HCT116 (cell line): ENCODE measurements around the gene MAP3K6. TPM values are rescaled to one million over a fixed set of nuclear protein-coding genes. Genes with fewer than 3 reads are reported as not detected.

Source experiments
- ATAC-seq: fragments of 200-7000 bp; cut with Tn5 transposase; 2 replicates; pipeline ENCODE4 v1.9.1; 2020; ENCODE audit warnings: mild to moderate bottlenecking, moderate library complexity
- BruUV-seq: library from RNA; stranded (reverse); fragments of 400-500 nt; replicated peaks from 2 replicates; lab custom pipeline; 2021; lab: Mats Ljungman, UMichigan
- CTCF ChIA-PET: fragments of 300-600 bp; sonication (Branson Sonifier 250); formaldehyde crosslinking; loops from one replicate; lab custom pipeline; 2021; ENCODE audit warnings: antibody characterized with exemption; lab: Charles Lee
- POLR2A ChIA-PET: fragments of 300-600, 350-600 bp; sonication (Branson Sonifier 250); formaldehyde crosslinking; loops from one replicate; lab custom pipeline; 2021; ENCODE audit warnings: antibody characterized with exemption; lab: Charles Lee
- RAD21 ChIA-PET, 2 experiments: fragments of 300-600 bp; sonication (Branson Sonifier 250); formaldehyde crosslinking; loops; one replicate each; lab custom pipeline; 2023; ENCODE audit warnings: low total read pairs in 2 of 2; ENCODE audit not compliant: uncharacterized antibody in 2 of 2, unreplicated experiment in 2 of 2, low non-redundant PET in 1 of 2; lab: Charles Lee
- DNase-seq: peaks from one replicate; pipeline ENCODE4 v3.0.0-alpha.2; 2010; ENCODE audit warnings: low read depth, low spot score
- H2AFZ ChIP-seq: fragments of 200-600 bp; shearing (Covaris generic), sonication (generic); 2 replicates; pipeline ENCODE4 v1.6.1; 2017; ENCODE audit warnings: low read depth, mixed run types, mixed read lengths, antibody characterized with exemption, low read length; ENCODE audit not compliant: poor library complexity, severe bottlenecking
- H3K27ac ChIP-seq: 2 replicates; pipeline ENCODE4 v1.5.1; 2012; ENCODE audit warnings: low read depth, low read length
- H3K27me3 ChIP-seq: fragments of 200-600 bp; sonication (generic); 2 replicates; pipeline ENCODE4 v1.6.1; 2016; ENCODE audit warnings: mixed run types, low read length, mixed read lengths; ENCODE audit not compliant: insufficient read depth
- H3K36me3 ChIP-seq, 2 experiments: fragments of 200-500 bp in 1 of 2; fragments of 200-600 bp in 1 of 2; sonication (Bioruptor generic) in 1 of 2; sonication (generic) in 1 of 2; 2 replicates each; pipeline versions ENCODE4 v1.5.1 to v1.6.1; 2014 to 2016; ENCODE audit warnings: low read length in 2 of 2, inconsistent platforms in 1 of 2, mixed read lengths in 1 of 2, mixed run types in 1 of 2; ENCODE audit not compliant: insufficient read depth in 2 of 2, control insufficient read depth in 1 of 2
- H3K4me1 ChIP-seq, 2 experiments: fragments of 200-600 bp in 1 of 2; sonication (generic) in 1 of 2; 2 replicates each; pipeline versions ENCODE4 v1.5.1 to v1.6.1; 2012 to 2017; ENCODE audit warnings: low read length in 2 of 2, inconsistent platforms in 1 of 2, mild to moderate bottlenecking in 1 of 2, mixed read lengths in 1 of 2, mixed run types in 1 of 2, moderate library complexity in 1 of 2; ENCODE audit not compliant: insufficient read depth in 2 of 2, control insufficient read depth in 1 of 2
- H3K4me2 ChIP-seq: fragments of 200-600 bp; sonication (generic); 2 replicates; pipeline ENCODE4 v1.6.1; 2017; ENCODE audit warnings: mixed run types, low read length, mixed read lengths
- H3K4me3 ChIP-seq, 2 experiments: fragments of 200-600 bp in 1 of 2; sonication (generic) in 1 of 2; replicated peaks in 1 of 2; 2 replicates each; pipeline ENCODE4 v1.5.1; 2011 to 2016; ENCODE audit warnings: low read length in 2 of 2, control low read depth in 1 of 2, low read depth in 1 of 2, mild to moderate bottlenecking in 1 of 2, mixed read lengths in 1 of 2, mixed run types in 1 of 2
- H3K79me2 ChIP-seq: fragments of 200-600 bp; sonication (generic); 2 replicates; pipeline ENCODE4 v1.6.1; 2017; ENCODE audit warnings: mild to moderate bottlenecking, mixed run types, low read length, moderate library complexity, mixed read lengths; ENCODE audit not compliant: insufficient read depth
- H3K9ac ChIP-seq: fragments of 200-600 bp; sonication (generic); 2 replicates; pipeline ENCODE4 v1.6.1; 2016; ENCODE audit warnings: low read length, mixed read lengths
- H3K9me2 ChIP-seq: fragments of 200-600 bp; sonication (generic), shearing (Covaris generic); 2 replicates; pipeline ENCODE4 v1.6.1; 2017; ENCODE audit warnings: mixed run types, mild to moderate bottlenecking, moderate library complexity; ENCODE audit not compliant: insufficient read depth
- H3K9me3 ChIP-seq, 2 experiments: fragments of 200-500 bp in 1 of 2; fragments of 200-600 bp in 1 of 2; sonication (Bioruptor generic) in 1 of 2; sonication (generic) in 1 of 2; 2 replicates each; pipeline ENCODE4 v1.6.1; 2014 to 2017; ENCODE audit warnings: low read length in 2 of 2, mixed read lengths in 2 of 2, inconsistent platforms in 1 of 2, low read depth in 1 of 2, mild to moderate bottlenecking in 1 of 2, mixed run types in 1 of 2, moderate library complexity in 1 of 2; ENCODE audit not compliant: control insufficient read depth in 1 of 2, insufficient read depth in 1 of 2
- H4K20me1 ChIP-seq: fragments of 200-600 bp; sonication (generic), shearing (Covaris generic); 2 replicates; pipeline ENCODE4 v1.6.1; 2017; ENCODE audit warnings: mixed run types, mild to moderate bottlenecking, moderate library complexity; ENCODE audit not compliant: insufficient read depth
- CBX3 ChIP-seq: IDR thresholded peaks from 2 replicates; pipeline ENCODE4 v1.6.1; 2012; ENCODE audit warnings: low read depth
- REST ChIP-seq: IDR thresholded peaks from 2 replicates; pipeline ENCODE4 v1.6.1; 2012; ENCODE audit warnings: low read depth
- YY1 ChIP-seq: IDR thresholded peaks from 2 replicates; pipeline ENCODE4 v1.6.1; 2011; ENCODE audit warnings: low read length, low read depth, moderate library complexity, mild to moderate bottlenecking; ENCODE audit not compliant: insufficient replicate concordance; ENCODE audit errors: extremely low read depth
- ZBTB33 ChIP-seq: IDR thresholded peaks from 2 replicates; pipeline ENCODE4 v1.6.1; 2011; ENCODE audit warnings: mild to moderate bottlenecking, low read length, moderate library complexity; ENCODE audit not compliant: insufficient replicate concordance; ENCODE audit errors: extremely low read depth
- ZNF274 ChIP-seq: fragments of 200-500 bp; sonication (Bioruptor generic); IDR thresholded peaks from 2 replicates; pipeline ENCODE4 v1.6.1; 2014; ENCODE audit warnings: mild to moderate bottlenecking, low read depth, low read length, inconsistent platforms
- intact Hi-C: fragments of 100-400 bp; cut with micrococcal nuclease; formaldehyde crosslinking; loops from 2 replicates; pipeline ENCODE4 v1.10.0; 2022
- total RNA-seq: library from RNA; stranded (reverse); gene quantifications from one replicate; pipeline ENCODE4 v1.2.1, GENCODE V29; 2021; ENCODE audit not compliant: unreplicated experiment

Gene MAP3K6
- total RNA-seq, 1 experiment from 2014 or later = 30.2 TPM

GRCh38 chr1:27314737-27315136 lies 52.0 kb downstream of the MAP3K6 start:
- ChIA-PET CTCF (interaction anchor here (1.3 kb wide), 1 partner anchor 18 kb away, joined by 3 read pairs; no protein-coding TSS in a partner anchor), RAD21 (no interaction called here), POLR2A (interaction anchor here (0.5 to 0.7 kb wide), 2 partner anchors 78 to 285 kb away, joined by 3 read pairs; partner anchors contain the start of gene GPR3)
- H3K79me2 ChIP-seq = no peaks in the 10 kb centered on the region
- H3K9ac ChIP-seq = no peak overlapping the region
- H3K4me2 ChIP-seq = no peak overlapping the region
- peaks cover 0 to 4% of the 10 kb centered on the region in 2 experiments; a peak in 1 of 4 replicates for H3K4me1 ChIP-seq
- H4K20me1 ChIP-seq = no peaks in the 10 kb centered on the region
- no peaks in the 10 kb centered on the region for H3K9me2 ChIP-seq
- TF ChIP-seq CBX3 (no peak), YY1 (no peak), ZNF274 (no peak), REST (no peak), ZBTB33 (no peak)
- intact Hi-C loops = loop anchor here (5.0 kb wide), 1 partner anchor 348 kb away; no protein-coding TSS in a partner anchor
- no TSS peak for BruUV-seq
- no peaks in the 10 kb centered on the region for H3K36me3 ChIP-seq
- H3K27ac ChIP-seq = no peak overlapping the region
- no peaks in the 10 kb centered on the region for H3K9me3 ChIP-seq
- ATAC-seq = no peak
- no peak overlapping the region for H2AFZ ChIP-seq
- no peaks in the 10 kb centered on the region for H3K27me3 ChIP-seq
- no peak for DNase-seq
- H3K4me3 ChIP-seq = no peak overlapping the region
